Measurements from ENCODE around the gene MRC2. TPM values are rescaled to one million over a fixed set of nuclear protein-coding genes. Genes with fewer than 3 reads are reported as not detected.

The MRC2 gene
- total RNA-seq, 1 experiment from 2014 or later: 10.7 TPM

GRCh38 chr17:62674363-62674739 is 46.9 kb downstream of the MRC2 start:
- H3K9me2 ChIP-seq (ENCODE audit: insufficient read depth): no peaks in the 10 kb centered on the region

More at GRCh38 chr17:62674363-62674739, 46.9 kb downstream of the MRC2 start:
- CTCF ChIA-PET: interaction anchor here (3.5 kb wide), 1 partner anchor 805 kb away, joined by 11 read pairs; no protein-coding TSS in a partner anchor
- H3K27ac ChIP-seq (ENCODE audit: low read depth, low read length): no peak overlapping the region
- no peak overlapping the region for H3K4me2 ChIP-seq (ENCODE audit: low read length)
- DNase-seq (ENCODE audit: low read depth, low spot score): no peak
- intact Hi-C loops (cut with micrococcal nuclease): loop anchor here (10.0 kb wide), 1 partner anchor 410 kb away; no protein-coding TSS in a partner anchor
- no peaks in the 10 kb centered on the region for H3K36me3 ChIP-seq (ENCODE audit: control insufficient read depth in 1 of 2, insufficient read depth in 2 of 2, low read length in 2 of 2)
- H3K4me1 ChIP-seq (ENCODE audit: control insufficient read depth in 1 of 2, insufficient read depth in 2 of 2, low read length in 2 of 2): peaks cover 9 to 14% of the 10 kb centered on the region in 2 experiments; a peak in 3 of 4 replicates
- TF ChIP-seq POLR2A (IDR thresholded peaks at IDR 0.05; ENCODE audit: borderline replicate concordance, extremely low read depth, insufficient read depth, insufficient read length) (no peak), ELF1 (IDR thresholded peaks at IDR 0.05; ENCODE audit: borderline replicate concordance, low read depth) (no peak), ZFX (IDR thresholded peaks at IDR 0.05) (no peak), ZBTB33 (IDR thresholded peaks at IDR 0.05; ENCODE audit: extremely low read depth, insufficient replicate concordance, low read length) (no peak), SIN3A (IDR thresholded peaks at IDR 0.05; ENCODE audit: low read depth) (no peak), YY1 (IDR thresholded peaks at IDR 0.05; ENCODE audit: extremely low read depth, insufficient replicate concordance, low read depth, low read length) (no peak), CEBPB (IDR thresholded peaks at IDR 0.05; ENCODE audit: low read depth) (no peak), CTCF (IDR thresholded peaks at IDR 0.05 in 2 of 3, conservative IDR thresholded peaks at IDR 0.05 in 1 of 3; ENCODE audit: borderline replicate concordance in 1 of 3, insufficient read depth in 1 of 3, low read depth in 2 of 3, low read length in 2 of 3) (no peak), TCF7L2 (IDR thresholded peaks at IDR 0.05; ENCODE audit: borderline replicate concordance, extremely low read depth, insufficient read depth, insufficient read length) (no peak), ZNF274 (IDR thresholded peaks at IDR 0.05; ENCODE audit: low read depth, low read length) (no peak)
- POLR2A ChIA-PET: no interaction called here
- no peaks in the 10 kb centered on the region for H3K27me3 ChIP-seq (ENCODE audit: insufficient read depth, low read length)
- no peaks in the 10 kb centered on the region for H3K79me2 ChIP-seq (ENCODE audit: insufficient read depth, low read length)
- H2AFZ ChIP-seq (ENCODE audit: low read depth, low read length, poor library complexity, severe bottlenecking): no peak overlapping the region
- H3K4me3 ChIP-seq (replicated peaks in 1 of 2; ENCODE audit: low read depth in 1 of 2, low read length in 2 of 2): no peak overlapping the region
- H3K9me3 ChIP-seq (ENCODE audit: control insufficient read depth in 1 of 2, insufficient read depth in 1 of 2, low read depth in 1 of 2, low read length in 2 of 2): no peaks in the 10 kb centered on the region
- no peaks in the 10 kb centered on the region for H4K20me1 ChIP-seq (ENCODE audit: insufficient read depth)
- no peak overlapping the region for H3K9ac ChIP-seq (ENCODE audit: low read length)
- RAD21 ChIA-PET (ENCODE audit: low non-redundant PET in 1 of 2, low total read pairs in 2 of 2, uncharacterized antibody in 2 of 2, unreplicated experiment in 2 of 2): no interaction called here
- no TSS peak for BruUV-seq (replicated peaks)
- no peak for ATAC-seq
